Lower lobe of right lung (tissue), 2 donors: ENCODE results near the gene ITSN2. TPM values are rescaled to one million over a fixed set of nuclear protein-coding genes. Genes with fewer than 3 reads are reported as not detected.

Experiments
- ATAC-seq, 2 donors: fragments of 200-7000 bp; cut with Tn5 transposase; one replicate each; pipeline ENCODE4 v1.9.1; 2020 to 2022; ENCODE audit warnings: mild to moderate bottlenecking in 2 of 2, moderate library complexity in 2 of 2
- DNase-seq: peaks from one replicate; pipeline ENCODE4 v3.0.0-alpha.2; 2020
- H3K27ac ChIP-seq: fragments of 200-600 bp; one replicate; pipeline ENCODE4 v1.8.0; 2022
- H3K27me3 ChIP-seq: fragments of 200-600 bp; one replicate; pipeline ENCODE4 v1.8.0; 2022; ENCODE audit warnings: low read depth
- H3K36me3 ChIP-seq: fragments of 200-600 bp; one replicate; pipeline ENCODE4 v1.8.0; 2022; ENCODE audit warnings: mild to moderate bottlenecking
- H3K4me1 ChIP-seq: fragments of 200-600 bp; one replicate; pipeline ENCODE4 v1.8.0; 2022
- H3K4me3 ChIP-seq: fragments of 200-600 bp; one replicate; pipeline ENCODE4 v1.8.0; 2022; ENCODE audit warnings: mild to moderate bottlenecking
- H3K9me3 ChIP-seq: fragments of 200-600 bp; one replicate; pipeline ENCODE4 v1.8.0; 2022
- CTCF ChIP-seq: fragments of 200-600 bp; IDR thresholded peaks from one replicate; pipeline ENCODE4 v1.8.0; 2022; ENCODE audit warnings: antibody characterized with exemption, mild to moderate bottlenecking
- intact Hi-C: fragments of 100-400 bp; cut with DNase I; formaldehyde crosslinking; loops from one replicate; pipeline ENCODE4 v1.11.0; 2022
- total RNA-seq: library from RNA; stranded (reverse); fragmentation: NEBNext Ultra II Directional; extraction: Animal tissue kit (Norgen Biotek cat#: 25700); gene quantifications from one replicate; pipeline ENCODE4 v1.2.1, GENCODE V29; 2021
- donor health status: DM: no; HTN: yes; CAD: no; lungs with severe emphysema.

Gene ITSN2
- total RNA-seq, 1 donor from 2014 or later: 92.8 TPM

- TF ChIP-seq CTCF: no peak
- H3K27ac ChIP-seq: no peak overlapping the region
- no peak for ATAC-seq
- intact Hi-C loops: no loop called here
- no peak overlapping the region for H3K4me3 ChIP-seq
- H3K27me3 ChIP-seq: no peaks in the 10 kb centered on the region
- DNase-seq: no peak
- no peaks in the 10 kb centered on the region for H3K4me1 ChIP-seq
- peaks cover 79% of the 10 kb centered on the region for H3K36me3 ChIP-seq
- no peaks in the 10 kb centered on the region for H3K9me3 ChIP-seq
Measured at GRCh38 chr2:24253303-24253919, 106.9 kb downstream of the ITSN2 start.

DNA sequence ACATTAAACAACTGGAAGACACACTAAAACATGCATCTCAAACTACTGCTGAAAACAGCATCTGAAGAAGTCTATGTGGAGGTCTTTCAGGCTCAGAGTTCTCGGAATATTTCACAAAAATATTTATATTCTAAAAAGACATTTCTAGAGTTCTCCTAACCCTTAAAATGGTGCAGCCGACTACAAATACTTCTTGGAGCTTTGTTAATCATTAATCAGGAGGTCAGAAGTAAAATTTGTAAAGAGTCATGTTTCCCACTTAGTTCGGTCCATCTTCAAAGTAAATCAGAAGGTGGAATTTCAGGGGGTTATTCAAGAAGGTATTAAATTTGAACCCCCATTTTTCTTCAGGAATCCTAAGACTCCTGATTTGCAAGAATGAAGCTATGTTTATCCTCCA lies 112.7 kb downstream of the ITSN2 start:
- Histone ChIP-seq H3K27me3 (no peaks in the 10 kb centered on the region), H3K4me1 (peaks cover 12% of the 10 kb centered on the region), H3K4me3 (no peak overlapping the region), H3K9me3 (no peaks in the 10 kb centered on the region), H3K27ac (no peak overlapping the region), H3K36me3 (peaks cover 94% of the 10 kb centered on the region)
- ATAC-seq (no peak), DNase-seq (no peak)
- TF ChIP-seq CTCF: no peak
- intact Hi-C loops: no loop called here

GRCh38 chr2:24247164-24247563 lies 113.2 kb downstream of the ITSN2 start:
- H3K4me1 ChIP-seq: peaks cover 12% of the 10 kb centered on the region
- ATAC-seq: peak in 1 of 2 donors; percentile 11
- no peak overlapping the region for H3K4me3 ChIP-seq
- H3K27me3 ChIP-seq: no peaks in the 10 kb centered on the region
- H3K9me3 ChIP-seq: no peaks in the 10 kb centered on the region
- no peak overlapping the region for H3K27ac ChIP-seq
- peaks cover 94% of the 10 kb centered on the region for H3K36me3 ChIP-seq
- no peak for DNase-seq
- no peak for TF ChIP-seq CTCF
- intact Hi-C loops: no loop called here

DNA sequence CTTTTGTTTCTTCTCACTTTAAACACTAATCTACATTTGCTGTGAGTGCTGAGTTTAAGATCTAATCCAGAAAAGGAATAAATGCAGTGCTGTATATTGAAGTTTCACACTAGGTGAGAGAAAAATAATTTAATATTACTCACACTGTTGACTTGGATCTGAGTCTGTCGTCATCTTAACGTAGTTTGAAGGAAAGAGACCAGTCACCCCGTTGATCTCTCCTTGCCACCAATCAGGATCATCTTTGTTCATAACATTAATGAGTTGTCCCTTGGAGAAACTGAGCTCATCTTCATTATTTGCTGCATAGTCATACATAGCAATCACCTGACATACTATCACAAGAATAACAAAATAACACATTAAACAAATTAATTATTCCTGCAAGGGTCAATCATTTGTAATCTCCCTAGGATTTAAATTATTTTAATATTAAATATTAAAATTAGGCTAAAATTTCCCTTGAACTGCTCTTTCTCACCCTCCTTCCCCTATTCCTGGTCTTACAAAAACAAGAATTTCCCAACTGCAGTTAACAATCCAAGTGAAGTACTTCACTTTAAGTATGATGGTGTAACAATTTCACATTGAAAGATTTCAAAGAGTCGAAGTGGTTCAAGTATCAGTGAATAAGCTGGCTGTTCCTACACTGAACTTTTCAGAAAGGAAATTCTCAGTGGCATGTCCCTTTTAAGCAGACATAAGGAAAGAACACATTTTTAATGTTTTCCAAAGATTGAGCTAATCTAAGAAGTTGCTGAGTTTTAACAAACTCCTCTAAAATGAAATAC lies 114.2 kb downstream of the ITSN2 start:
- peak overlapping the region; percentile 34 for H3K27ac ChIP-seq
- peaks cover 12% of the 10 kb centered on the region for H3K4me1 ChIP-seq
- H3K9me3 ChIP-seq: no peaks in the 10 kb centered on the region
- peaks cover 96% of the 10 kb centered on the region for H3K36me3 ChIP-seq
- no peak for DNase-seq
- peak overlapping the region; percentile 31 for H3K4me3 ChIP-seq
- TF ChIP-seq CTCF: no peak
- intact Hi-C loops: no loop called here
- H3K27me3 ChIP-seq: no peaks in the 10 kb centered on the region
- ATAC-seq: peak; percentile 66 to 89

- Histone ChIP-seq H3K4me1 (peaks cover 9% of the 10 kb centered on the region), H3K27me3 (no peaks in the 10 kb centered on the region), H3K36me3 (peaks cover 67% of the 10 kb centered on the region), H3K27ac (no peak overlapping the region), H3K4me3 (no peak overlapping the region), H3K9me3 (no peaks in the 10 kb centered on the region)
- DNase-seq (no peak), ATAC-seq (no peak)
- intact Hi-C loops: no loop called here
- no peak for TF ChIP-seq CTCF
Measured at GRCh38 chr2:24241528-24241927, 118.8 kb downstream of the ITSN2 start.
